SK-N-SH treated with all-trans-retinoic acid at 6 μM for 48 hours (cell line): Measurements from ENCODE around the gene SAC3D1.

ENCODE experiments used
- ATAC-seq: fragments of 200-7000 bp; cut with Tn5 transposase; 3 replicates; pipeline ENCODE4 v1.9.1; 2020; ENCODE audit warnings: mild to moderate bottlenecking, moderate library complexity
- ARNTL ChIP-seq: fragments of 450-650 bp; formaldehyde crosslinking; IDR thresholded peaks from 2 replicates; pipeline ENCODE4 v1.5.0; 2020; ENCODE audit warnings: low read depth, mild to moderate bottlenecking, moderate library complexity, borderline replicate concordance
- BACH2 ChIP-seq: fragments of 250-450 bp; sonication (Bioruptor Pico); IDR thresholded peaks from 2 replicates; pipeline ENCODE4 v1.9.0; 2021; ENCODE audit warnings: mild to moderate bottlenecking, borderline replicate concordance
- CREB5 ChIP-seq: fragments of 250-450 bp; sonication (Bioruptor Pico); IDR thresholded peaks from 2 replicates; pipeline ENCODE4 v1.5.1; 2020; ENCODE audit warnings: low read depth, mild to moderate bottlenecking, moderate library complexity
- CSDC2 ChIP-seq: fragments of 250-450 bp; sonication (Bioruptor Pico); IDR thresholded peaks from 2 replicates; pipeline ENCODE4 v1.5.0; 2020; ENCODE audit warnings: mild to moderate bottlenecking, moderate library complexity
- CSRNP3 ChIP-seq: fragments of 250-450 bp; sonication (Bioruptor Pico); IDR thresholded peaks from 2 replicates; pipeline ENCODE4 v1.5.1; 2021; ENCODE audit warnings: mild to moderate bottlenecking, moderate library complexity
- ESRRG ChIP-seq: fragments of 250-450 bp; sonication (Bioruptor Pico); IDR thresholded peaks from 2 replicates; pipeline ENCODE4 v1.6.1; 2021; ENCODE audit warnings: mild to moderate bottlenecking
- ISL1 ChIP-seq: fragments of 250-450 bp; sonication (Bioruptor Pico); IDR thresholded peaks from 2 replicates; pipeline ENCODE4 v2.1.2; 2022; ENCODE audit warnings: mild to moderate bottlenecking, moderate library complexity
- OSR1 ChIP-seq: fragments of 250-450 bp; sonication (Bioruptor Pico); IDR thresholded peaks from 2 replicates; pipeline ENCODE4 v1.8.0; 2022; ENCODE audit warnings: moderate library complexity, mild to moderate bottlenecking, inconsistent platforms
- PATZ1 ChIP-seq: fragments of 250-450 bp; sonication (Bioruptor Pico); IDR thresholded peaks from 2 replicates; pipeline ENCODE4 v1.8.0; 2020; ENCODE audit warnings: mild to moderate bottlenecking, moderate library complexity, borderline replicate concordance
- POU6F1 ChIP-seq: fragments of 250-450 bp; sonication (Bioruptor Pico); IDR thresholded peaks from 2 replicates; pipeline ENCODE4 v1.8.0; 2021; ENCODE audit warnings: low read depth, mild to moderate bottlenecking, moderate library complexity, borderline replicate concordance
- PPARA ChIP-seq: fragments of 250-450 bp; sonication (Bioruptor Pico); IDR thresholded peaks from 2 replicates; pipeline ENCODE4 v1.5.0; 2020; ENCODE audit warnings: mild to moderate bottlenecking, borderline replicate concordance
- RARB ChIP-seq: fragments of 250-450 bp; sonication (Bioruptor Pico); IDR thresholded peaks from 2 replicates; pipeline ENCODE4 v1.8.0; 2021; ENCODE audit warnings: mild to moderate bottlenecking, moderate library complexity
- SNAI2 ChIP-seq: fragments of 250-450 bp; sonication (Bioruptor Pico); IDR thresholded peaks from 2 replicates; pipeline ENCODE4 v1.5.0; 2020; ENCODE audit warnings: mild to moderate bottlenecking, moderate library complexity
- TCF4 ChIP-seq: fragments of 250-450 bp; sonication (Bioruptor Pico); IDR thresholded peaks from 2 replicates; pipeline ENCODE4 v1.8.0; 2021; ENCODE audit warnings: mild to moderate bottlenecking, moderate library complexity, borderline replicate concordance
- TOX ChIP-seq: fragments of 250-450 bp; sonication (Bioruptor Pico); IDR thresholded peaks from 2 replicates; pipeline ENCODE4 v1.8.0; 2021; ENCODE audit warnings: mild to moderate bottlenecking, moderate library complexity, borderline replicate concordance
- TSHZ2 ChIP-seq: fragments of 250-450 bp; sonication (Bioruptor Pico); IDR thresholded peaks from 2 replicates; pipeline ENCODE4 v1.5.0; 2020; ENCODE audit warnings: mild to moderate bottlenecking, moderate library complexity
- ZC3H10 ChIP-seq: fragments of 250-450 bp; sonication (Bioruptor Pico); IDR thresholded peaks from 2 replicates; pipeline ENCODE4 v1.5.1; 2021; ENCODE audit warnings: mild to moderate bottlenecking, moderate library complexity
- ZFP3 ChIP-seq: fragments of 250-450 bp; sonication (Bioruptor Pico); IDR thresholded peaks from 2 replicates; pipeline ENCODE4 v1.5.0; 2020; ENCODE audit warnings: mild to moderate bottlenecking, moderate library complexity
- ZFP30 ChIP-seq: fragments of 450-650 bp; formaldehyde crosslinking; IDR thresholded peaks from 2 replicates; pipeline ENCODE4 v1.5.0; 2022; ENCODE audit warnings: mild to moderate bottlenecking, moderate library complexity
- ZNF565 ChIP-seq: fragments of 450-650 bp; formaldehyde crosslinking; conservative IDR thresholded peaks from 2 replicates; pipeline ENCODE4 v1.5.0; 2020; ENCODE audit warnings: low read depth, mild to moderate bottlenecking, moderate library complexity
- ZNF8 ChIP-seq: fragments of 450-650 bp; formaldehyde crosslinking; IDR thresholded peaks from 2 replicates; pipeline ENCODE4 v1.5.0; 2020; ENCODE audit warnings: mild to moderate bottlenecking, moderate library complexity

Gene SAC3D1

GRCh38 chr11:65066315-65066714 lies 25.3 kb downstream of the SAC3D1 start:
- TF ChIP-seq ZNF8 (no peak), CSRNP3 (CRISPR knock-in tag) (no peak), ARNTL (CRISPR knock-in tag) (no peak), OSR1 (CRISPR knock-in tag) (no peak), BACH2 (CRISPR knock-in tag) (no peak), CSDC2 (CRISPR knock-in tag) (no peak), ZFP3 (CRISPR knock-in tag) (no peak), SNAI2 (CRISPR knock-in tag) (no peak), CREB5 (no peak), RARB (CRISPR knock-in tag) (no peak), ZC3H10 (no peak), ISL1 (no peak), POU6F1 (no peak), ZFP30 (CRISPR knock-in tag) (no peak), TOX (CRISPR knock-in tag) (no peak), TSHZ2 (no peak), ESRRG (CRISPR knock-in tag) (no peak)
- ATAC-seq, result no peak

GRCh38 chr11:65066805-65067291 lies 25.8 kb downstream of the SAC3D1 start:
- TF ChIP-seq ZFP30 (CRISPR knock-in tag), result no peak
- no peak for TF ChIP-seq PPARA (CRISPR knock-in tag)
- TF ChIP-seq CSRNP3 (CRISPR knock-in tag), result no peak
- no peak for TF ChIP-seq SNAI2 (CRISPR knock-in tag)
- no peak for TF ChIP-seq PATZ1
- TF ChIP-seq ISL1, result no peak
- no peak for TF ChIP-seq ZNF565 (CRISPR knock-in tag)
- no peak for TF ChIP-seq POU6F1
- no peak for TF ChIP-seq ARNTL (CRISPR knock-in tag)
- TF ChIP-seq CSDC2 (CRISPR knock-in tag), result no peak
- no peak for TF ChIP-seq TCF4
- no peak for ATAC-seq
